SK-N-MC (cell line): ENCODE results near the gene HSP90AA1.
A peak's percentile ranks its signal among the peaks of the same experiment; 100 is the strongest.
"Not testable (repeated sequence)": the region's sequence is repeated elsewhere in the genome, so short reads cannot be mapped to it uniquely, and the experiment has no call there.

Experiments used
- DNase-seq: peaks from one replicate; pipeline ENCODE4 v3.0.0-alpha.2; 2011; ENCODE audit warnings: low read depth, low spot score
- H3K27ac ChIP-seq: fragments of 200-600 bp; sonication (generic); 2 replicates; pipeline ENCODE4 v1.5.1; 2016; ENCODE audit warnings: mixed run types
- H3K36me3 ChIP-seq: fragments of 200-600 bp; sonication (generic); 2 replicates; pipeline ENCODE4 v1.6.1; 2017; ENCODE audit warnings: antibody characterized with exemption, low read length, mixed read lengths; ENCODE audit not compliant: insufficient read depth
- H3K4me3 ChIP-seq: fragments of 200-600 bp; sonication (generic); 2 replicates; pipeline ENCODE4 v1.5.1; 2016
- H3K9ac ChIP-seq: fragments of 200-600 bp; sonication (generic); 2 replicates; pipeline ENCODE4 v1.8.0; 2017; ENCODE audit warnings: mixed run types, mixed read lengths; ENCODE audit not compliant: insufficient read length
- H3K9me3 ChIP-seq: fragments of 200-600 bp; sonication (generic); 2 replicates; pipeline ENCODE4 v1.6.1; 2017; ENCODE audit warnings: low read depth, mild to moderate bottlenecking, antibody characterized with exemption, low read length, moderate library complexity, mixed read lengths
- EZH2 ChIP-seq: fragments of 200-600 bp; sonication (generic); IDR thresholded peaks from one replicate; pipeline ENCODE4 v1.6.1; 2017; ENCODE audit warnings: antibody characterized with exemption
- FOXP2 ChIP-seq: optimal IDR thresholded peaks from 2 replicates; pipeline ENCODE3; 2011; ENCODE audit warnings: mild to moderate bottlenecking, moderate library complexity; ENCODE audit not compliant: insufficient read depth; ENCODE audit errors: extremely low read length, control extremely low read depth
- POLR2AphosphoS5 ChIP-seq: IDR thresholded peaks from 2 replicates; pipeline ENCODE4 v1.6.1; 2012; ENCODE audit warnings: mild to moderate bottlenecking, low read depth, low read length, borderline replicate concordance

Gene HSP90AA1

GRCh38 chr14:102088012-102088792 lies 1.4 kb upstream of the HSP90AA1 start:
- TF ChIP-seq FOXP2 (no peak), POLR2AphosphoS5 (no peak), EZH2 (no peak)
- Histone ChIP-seq H3K4me3 (peak overlapping the region; percentile 96), H3K36me3 (peaks cover 30% of the 10 kb centered on the region), H3K27ac (peak overlapping the region; percentile 96), H3K9me3 (no peaks in the 10 kb centered on the region), H3K9ac (peak overlapping the region; percentile 95)
- DNase-seq = no peak

GRCh38 chr14:102087762-102088011 lies 843 bp upstream of the HSP90AA1 start:
- TF ChIP-seq POLR2AphosphoS5 (no peak), FOXP2 (no peak), EZH2 (no peak)
- Histone ChIP-seq H3K36me3 (peaks cover 35% of the 10 kb centered on the region), H3K27ac (peak overlapping the region; percentile 96), H3K9me3 (no peaks in the 10 kb centered on the region), H3K4me3 (peak overlapping the region; percentile 96), H3K9ac (peak overlapping the region; percentile 95)
- DNase-seq = no peak

GRCh38 chr14:102086709-102086971 lies 204 bp downstream of the HSP90AA1 start:
- H3K9ac ChIP-seq = peak overlapping the region; percentile 97

DNA sequence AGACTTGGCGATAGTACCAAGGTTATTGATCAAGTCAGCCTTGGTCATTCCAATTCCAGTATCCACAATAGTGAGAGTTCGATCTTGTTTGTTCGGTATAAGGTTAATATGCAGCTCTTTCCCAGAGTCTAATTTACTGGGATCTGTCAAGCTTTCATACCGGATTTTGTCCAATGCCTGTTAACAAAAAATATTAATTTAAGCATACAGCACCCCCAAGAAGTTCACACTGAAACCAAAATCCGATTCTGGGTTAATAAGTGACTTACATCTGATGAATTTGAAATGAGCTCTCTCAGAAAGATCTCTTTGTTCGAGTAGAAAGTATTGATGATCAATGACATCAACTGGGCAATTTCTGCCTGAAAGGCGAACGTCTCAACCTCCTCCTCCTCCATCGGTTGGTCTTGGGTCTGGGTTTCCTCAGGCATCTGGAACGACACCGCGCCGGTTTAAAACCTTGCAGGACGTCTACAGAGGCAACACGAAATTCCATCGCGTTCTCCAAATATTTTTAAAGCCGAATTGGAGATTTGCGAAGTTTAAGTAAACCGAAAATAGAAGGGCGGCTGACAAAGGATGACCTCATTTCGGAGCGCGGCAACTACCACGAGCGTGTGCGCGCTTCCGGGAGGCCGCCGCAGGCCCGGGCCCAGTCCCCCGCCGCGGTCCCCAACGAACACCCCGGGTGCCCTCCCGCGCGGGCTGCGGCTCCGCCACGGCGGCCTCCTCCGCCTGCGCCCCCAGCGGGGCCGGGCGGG lies 716 bp downstream of the HSP90AA1 start:
- Histone ChIP-seq H3K27ac (peak overlapping the region; percentile 91), H3K4me3 (peak overlapping the region; percentile 96), H3K9ac (peak overlapping the region; percentile 97), H3K9me3 (no peaks in the 10 kb centered on the region), H3K36me3 (peaks cover 51% of the 10 kb centered on the region)
- DNase-seq = no peak
- TF ChIP-seq POLR2AphosphoS5 (no peak), FOXP2 (no peak), EZH2 (no peak)

More at GRCh38 chr14:102086709-102086971, 204 bp downstream of the HSP90AA1 start:
- no peaks in the 10 kb centered on the region for H3K9me3 ChIP-seq
- H3K27ac ChIP-seq = peak overlapping the region; percentile 91
- no peak for TF ChIP-seq EZH2
- no peak for TF ChIP-seq FOXP2
- no peak for TF ChIP-seq POLR2AphosphoS5
- no peak for DNase-seq
- peaks cover 46% of the 10 kb centered on the region for H3K36me3 ChIP-seq
- peak overlapping the region; percentile 96 for H3K4me3 ChIP-seq

DNA sequence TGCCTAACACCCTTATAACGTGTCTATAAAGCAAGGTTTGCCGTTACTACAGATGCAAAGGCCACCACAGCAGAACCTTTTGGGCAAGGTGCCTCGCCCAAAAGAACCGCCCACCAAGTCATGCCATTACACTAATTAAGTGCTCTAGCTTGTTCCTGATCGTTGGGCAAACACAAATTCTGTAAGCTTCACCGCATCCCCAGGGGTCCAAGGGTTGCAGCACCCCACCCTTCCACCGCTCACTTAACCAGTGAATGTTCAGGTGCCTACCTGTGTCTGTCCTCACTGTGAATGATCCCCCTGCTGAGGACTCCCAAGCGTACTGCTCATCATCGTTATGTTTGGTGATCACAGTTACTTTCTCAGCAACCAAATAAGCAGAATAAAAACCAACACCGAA lies 1.4 kb downstream of the HSP90AA1 start:
- no peaks in the 10 kb centered on the region for H3K9me3 ChIP-seq
- peak overlapping the region; percentile 91; the same call in 1 of the 2 replicates for H3K27ac ChIP-seq
- DNase-seq = no peak
- peak overlapping the region; percentile 96 for H3K4me3 ChIP-seq
- H3K36me3 ChIP-seq = peaks cover 57% of the 10 kb centered on the region
- H3K9ac ChIP-seq = peak overlapping the region; percentile 97
- TF ChIP-seq EZH2 = no peak
- no peak for TF ChIP-seq FOXP2
- no peak for TF ChIP-seq POLR2AphosphoS5

- Histone ChIP-seq H3K9ac (peak overlapping the region; percentile 97), H3K36me3 (peaks cover 63% of the 10 kb centered on the region), H3K27ac (peak overlapping the region; percentile 22; the same call in 1 of the 2 replicates), H3K9me3 (no peaks in the 10 kb centered on the region), H3K4me3 (peak overlapping the region; percentile 96)
- TF ChIP-seq EZH2 = no peak
- TF ChIP-seq POLR2AphosphoS5 = no peak
- no peak for TF ChIP-seq FOXP2
- no peak for DNase-seq
Observed at GRCh38 chr14:102084931-102085330, 1.9 kb downstream of the HSP90AA1 start.

DNA sequence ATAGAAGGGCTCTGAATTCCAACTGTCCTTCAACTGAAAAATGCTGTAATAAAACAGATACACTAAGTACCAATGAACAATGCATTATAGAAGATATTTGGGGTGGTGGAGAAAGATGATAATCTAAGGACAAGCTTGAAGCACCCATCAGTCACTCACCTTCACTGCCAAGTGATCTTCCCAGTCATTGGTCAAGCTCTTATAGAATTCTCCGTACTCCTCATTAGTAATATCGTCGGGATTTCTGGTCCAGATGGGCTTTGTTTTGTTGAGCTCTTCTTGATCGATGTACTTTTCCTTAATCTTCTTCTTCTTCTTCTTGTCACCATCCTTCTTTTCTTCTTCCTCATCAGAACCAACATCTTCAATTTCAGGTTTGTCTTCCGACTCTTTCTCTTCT lies 2.3 kb downstream of the HSP90AA1 start:
- peaks cover 67% of the 10 kb centered on the region for H3K36me3 ChIP-seq
- not testable (repeated sequence) for H3K9me3 ChIP-seq, DNase-seq
- H3K4me3 ChIP-seq = peak overlapping the region; percentile 96
- H3K27ac ChIP-seq = peak overlapping the region; percentile 63
- peak overlapping the region; percentile 97 for H3K9ac ChIP-seq

DNA sequence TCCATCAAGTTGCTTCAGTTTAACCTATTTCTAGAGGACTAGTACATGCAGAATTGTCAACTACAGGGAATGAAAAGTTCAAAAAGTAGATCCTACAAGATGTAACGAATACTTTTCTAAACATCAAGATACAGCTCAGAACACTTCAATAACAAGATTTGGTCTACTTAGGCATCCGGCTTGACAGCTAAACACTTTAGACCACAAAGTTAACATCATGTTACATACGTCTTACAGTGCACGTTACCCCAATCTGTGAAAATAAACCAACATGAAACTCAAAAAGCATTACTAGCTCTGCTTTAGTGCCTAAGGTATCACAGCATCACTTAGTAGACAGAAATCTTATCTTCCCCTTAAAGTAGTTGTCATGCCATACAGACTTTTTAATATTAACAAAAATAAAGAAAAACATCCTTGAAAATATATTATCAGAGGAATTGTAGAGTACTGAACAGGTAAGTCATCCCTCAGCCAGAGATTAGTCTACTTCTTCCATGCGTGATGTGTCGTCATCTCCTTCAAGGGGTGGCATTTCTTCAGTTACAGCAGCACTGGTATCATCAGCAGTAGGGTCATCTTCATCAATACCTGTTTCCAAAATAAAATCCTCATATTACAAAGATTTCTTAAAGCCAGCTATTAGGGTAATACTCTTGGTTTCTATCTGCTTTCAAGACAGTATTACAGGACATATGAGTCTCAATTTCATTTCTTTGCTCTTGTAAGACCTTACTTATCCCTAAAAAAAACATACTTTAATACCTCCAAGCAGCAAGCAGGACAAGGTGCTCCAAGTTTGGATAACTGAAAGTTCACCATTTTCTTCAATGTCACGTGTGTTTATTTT lies 5.4 kb downstream of the HSP90AA1 start:
- H3K36me3 ChIP-seq = peaks cover 79% of the 10 kb centered on the region
- no peak overlapping the region for H3K9ac ChIP-seq
- TF ChIP-seq FOXP2 (no peak), POLR2AphosphoS5 (no peak), EZH2 (no peak)
- peak overlapping the region; percentile 63 for H3K27ac ChIP-seq
- no peak overlapping the region; the same call in 1 of the 2 replicates for H3K4me3 ChIP-seq
- H3K9me3 ChIP-seq = no peaks in the 10 kb centered on the region
- no peak for DNase-seq
